Esophagus muscularis mucosa (tissue), 4 donors: ENCODE data around the gene ACP4. TPM values are rescaled to one million over a fixed set of nuclear protein-coding genes. Genes with fewer than 3 reads are reported as not detected.

Experiments
- DNase-seq: peaks from one replicate; pipeline ENCODE4 v3.0.0-alpha.2; 2017; ENCODE audit errors: extremely low spot score
- H3K27ac ChIP-seq, 4 donors: fragments of 200-600 bp; sonication (generic); replicated peaks in 1 of 4; 1 replicate in 3 of 4; 2 replicates in 1 of 4; pipeline ENCODE4 v1.5.1; 2016 to 2019; ENCODE audit warnings: mild to moderate bottlenecking in 1 of 4
- H3K27me3 ChIP-seq, 4 donors: fragments of 200-600 bp; sonication (generic); one replicate each; pipeline versions ENCODE4 v1.5.1 to v1.6.0; 2016 to 2019
- H3K36me3 ChIP-seq, 4 donors: fragments of 200-600 bp; sonication (generic); one replicate each; pipeline ENCODE4 v1.5.1; 2016 to 2019
- H3K4me1 ChIP-seq, 4 donors: fragments of 200-600 bp; sonication (generic); one replicate each; pipeline ENCODE4 v1.5.1; 2016 to 2019
- H3K4me3 ChIP-seq, 4 donors: fragments of 200-600 bp; sonication (generic); 1 replicate in 2 of 4; 2 replicates in 2 of 4; pipeline ENCODE4 v1.5.1; 2016 to 2019; ENCODE audit warnings: mild to moderate bottlenecking in 4 of 4, moderate library complexity in 1 of 4
- H3K9me3 ChIP-seq, 4 donors: fragments of 200-600 bp; sonication (generic); 1 replicate in 3 of 4; 2 replicates in 1 of 4; pipeline ENCODE4 v1.5.1; 2016 to 2019
- CTCF ChIP-seq, 3 experiments: fragments of 200-600 bp in 2 of 3; fragments of 450-650 bp in 1 of 3; sonication (generic) in 2 of 3; IDR thresholded peaks; one replicate each; pipeline ENCODE4 v1.5.1; 2017 to 2019; ENCODE audit warnings: antibody characterized with exemption in 3 of 3, mild to moderate bottlenecking in 2 of 3, moderate library complexity in 1 of 3
- EP300 ChIP-seq: sonication (generic); formaldehyde crosslinking; IDR thresholded peaks from one replicate; pipeline ENCODE4 v1.6.1; 2017; ENCODE audit warnings: antibody characterized with exemption
- POLR2A ChIP-seq: fragments of 450-650 bp; IDR thresholded peaks from one replicate; pipeline ENCODE4 v1.6.1; 2017; ENCODE audit warnings: antibody characterized with exemption, moderate library complexity, mild to moderate bottlenecking, low read depth
- POLR2AphosphoS5 ChIP-seq, 2 donors: sonication (generic); formaldehyde crosslinking; IDR thresholded peaks; one replicate each; pipeline ENCODE4 v1.6.1; 2017; ENCODE audit warnings: antibody characterized with exemption in 2 of 2
- WGBS: methylation state at CpG from one replicate; pipeline ENCODE4 v1.1.5; 2018; 5-methylcytosine and 5-hydroxymethylcytosine counted together
- intact Hi-C: fragments of 100-400 bp; cut with DNase I; formaldehyde crosslinking; loops from one replicate; pipeline ENCODE4 v1.15.1; 2023
- total RNA-seq, 4 donors: library from RNA; depleted of rRNA; stranded (reverse); fragments of >200 nt; gene quantifications; one replicate each; pipeline versions ENCODE4 v1.1.0 to v1.2.1, GENCODE V29; 2016

ACP4 gene
- total RNA-seq, 4 donors from 2014 or later, result not detected

- whole genome bisulfite sequencing, result 96% methylated on average over 3 of the region's 3 CpGs
These were observed 5.5 kb upstream of the ACP4 start for GRCh38 chr19:50784710-50785109.

GRCh38 chr19:50785329-50785728, 4.9 kb upstream of the ACP4 start:
- Histone ChIP-seq H3K4me1 (peaks cover 0 to 10% (median 4%) of the 10 kb centered on the region in 4 donors), H3K4me3 (no peak overlapping the region), H3K9me3 (no peaks in the 10 kb centered on the region), H3K27me3 (peaks cover 0 to 74% (median 8%) of the 10 kb centered on the region in 4 donors), H3K27ac (no peak overlapping the region), H3K36me3 (no peaks in the 10 kb centered on the region)
- DNase-seq, result no peak
- no peak for TF ChIP-seq CTCF (IDR thresholded peaks at IDR 0.05)
- no peak for TF ChIP-seq POLR2A
- no peak for TF ChIP-seq EP300
- no peak for TF ChIP-seq POLR2AphosphoS5 (IDR thresholded peaks at IDR 0.05)
- 83% methylated on average over 12 of the region's 12 CpGs for WGBS
- intact Hi-C loops, result no loop called here

More at GRCh38 chr19:50784710-50785109, 5.5 kb upstream of the ACP4 start:
- Histone ChIP-seq H3K27ac (no peak overlapping the region), H3K27me3 (peaks cover 0 to 74% (median 12%) of the 10 kb centered on the region in 4 donors), H3K9me3 (no peaks in the 10 kb centered on the region), H3K36me3 (no peaks in the 10 kb centered on the region), H3K4me3 (no peak overlapping the region), H3K4me1 (peaks cover 0 to 10% (median 4%) of the 10 kb centered on the region in 4 donors)
- TF ChIP-seq EP300 (no peak), POLR2AphosphoS5 (IDR thresholded peaks at IDR 0.05) (no peak), CTCF (IDR thresholded peaks at IDR 0.05) (no peak), POLR2A (no peak)
- intact Hi-C loops, result loop anchor here (5.0 kb wide), 3 partner anchors 62 to 427 kb away; partner anchors contain the start of gene CLEC11A
- no peak for DNase-seq

- intact Hi-C loops, result no loop called here
- 86% methylated on average over 6 of the region's 6 CpGs for WGBS
- TF ChIP-seq POLR2AphosphoS5 (IDR thresholded peaks at IDR 0.05) (no peak), EP300 (no peak), CTCF (IDR thresholded peaks at IDR 0.05) (no peak), POLR2A (no peak)
These were observed 780 bp downstream of the ACP4 start for GRCh38 chr19:50790922-50791467.

GRCh38 chr19:50791594-50792271, 1.5 kb downstream of the ACP4 start:
- no peak overlapping the region for H3K4me3 ChIP-seq
- H3K27ac ChIP-seq, result no peak overlapping the region
- no peaks in the 10 kb centered on the region for H3K4me1 ChIP-seq
- no peak for DNase-seq
- peaks cover 0 to 57% (median 0%) of the 10 kb centered on the region in 4 donors for H3K27me3 ChIP-seq
- intact Hi-C loops, result no loop called here
- WGBS, result 82% methylated on average over 38 of the region's 47 CpGs
- no peaks in the 10 kb centered on the region for H3K9me3 ChIP-seq
- H3K36me3 ChIP-seq, result peaks cover 0 to 12% (median 1%) of the 10 kb centered on the region in 4 donors
- TF ChIP-seq POLR2A (no peak), CTCF (IDR thresholded peaks at IDR 0.05) (no peak), POLR2AphosphoS5 (IDR thresholded peaks at IDR 0.05) (no peak), EP300 (no peak)

More at GRCh38 chr19:50790922-50791467, 780 bp downstream of the ACP4 start:
- no peak overlapping the region for H3K4me3 ChIP-seq
- no peak for DNase-seq
- no peaks in the 10 kb centered on the region for H3K4me1 ChIP-seq
- no peak overlapping the region for H3K27ac ChIP-seq
- peaks cover 0 to 62% (median 0%) of the 10 kb centered on the region in 4 donors for H3K27me3 ChIP-seq
- H3K9me3 ChIP-seq, result no peaks in the 10 kb centered on the region
- H3K36me3 ChIP-seq, result peaks cover 0 to 5% (median 0%) of the 10 kb centered on the region in 4 donors
